ENCODE data around the gene PRKG1. TPM values are rescaled to one million over a fixed set of nuclear protein-coding genes. Genes with fewer than 3 reads are reported as not detected.
"Not testable (repeated sequence)": the region's sequence is repeated elsewhere in the genome, so short reads cannot be mapped to it uniquely, and the experiment has no call there.

PRKG1 gene
- polyA plus RNA-seq, 4 donors, result 0.45 to 7.4 (median 1.3) TPM

GRCh38 chr10:51159841-51160240, 85.6 kb downstream of the PRKG1 start:
- Histone ChIP-seq H3K27ac (ENCODE audit: low read depth in 1 of 3, low read length in 2 of 3) (no peak overlapping the region), H3K9me3 (ENCODE audit: control insufficient read depth in 2 of 2, insufficient read depth in 1 of 2, low read depth in 1 of 2, low read length in 1 of 2) (no peaks in the 10 kb centered on the region), H3K4me3 (ENCODE audit: low read depth in 1 of 3, low read length in 3 of 3) (no peak overlapping the region), H3K4me1 (ENCODE audit: control insufficient read depth in 3 of 3, insufficient read depth in 2 of 3, low read depth in 1 of 3, low read length in 2 of 3) (no peaks in the 10 kb centered on the region), H3K36me3 (ENCODE audit: control insufficient read depth in 3 of 3, insufficient read depth in 2 of 3, low read depth in 1 of 3, low read length in 3 of 3) (no peaks in the 10 kb centered on the region), H3K27me3 (ENCODE audit: control insufficient read depth in 3 of 3, insufficient read depth in 3 of 3, low read length in 3 of 3) (no peaks in the 10 kb centered on the region)
- DNase-seq (no peak), FAIRE-seq (no peak)
- WGBS, 3 donors, result 90 to 96% (median 93%) methylated on average over 1 of the region's 1 CpG

- Histone ChIP-seq H3K27me3 (ENCODE audit: control insufficient read depth in 3 of 3, insufficient read depth in 3 of 3, low read length in 3 of 3) (no peaks in the 10 kb centered on the region), H3K9me3 (ENCODE audit: control insufficient read depth in 2 of 2, insufficient read depth in 1 of 2, low read depth in 1 of 2, low read length in 1 of 2) (no peaks in the 10 kb centered on the region), H3K36me3 (ENCODE audit: control insufficient read depth in 3 of 3, insufficient read depth in 2 of 3, low read depth in 1 of 3, low read length in 3 of 3) (no peaks in the 10 kb centered on the region), H3K4me3 (ENCODE audit: low read depth in 1 of 3, low read length in 3 of 3) (no peak overlapping the region), H3K27ac (ENCODE audit: low read depth in 1 of 3, low read length in 2 of 3) (no peak overlapping the region), H3K4me1 (ENCODE audit: control insufficient read depth in 3 of 3, insufficient read depth in 2 of 3, low read depth in 1 of 3, low read length in 2 of 3) (no peaks in the 10 kb centered on the region)
- DNase-seq (no peak), FAIRE-seq (no peak)
- 55 to 76% (median 63%) methylated on average over 1 of the region's 1 CpG for WGBS, 3 donors
These were observed 87.7 kb downstream of the PRKG1 start for GRCh38 chr10:51162002-51162401.

GRCh38 chr10:51163380-51164049, 89.2 kb downstream of the PRKG1 start:
- WGBS, 3 donors, result 94 to 96% (median 96%) methylated on average over 28 to 30 of the region's 30 CpGs
- not testable (repeated sequence) for H3K27me3 ChIP-seq (ENCODE audit: control insufficient read depth in 3 of 3, insufficient read depth in 3 of 3, low read length in 3 of 3); H3K4me1 ChIP-seq (ENCODE audit: control insufficient read depth in 3 of 3, insufficient read depth in 2 of 3, low read depth in 1 of 3, low read length in 2 of 3); FAIRE-seq; H3K27ac ChIP-seq (ENCODE audit: low read depth in 1 of 3, low read length in 2 of 3); DNase-seq; H3K4me3 ChIP-seq (ENCODE audit: low read depth in 1 of 3, low read length in 3 of 3); H3K9me3 ChIP-seq (ENCODE audit: control insufficient read depth in 2 of 2, insufficient read depth in 1 of 2, low read depth in 1 of 2, low read length in 1 of 2); H3K36me3 ChIP-seq (ENCODE audit: control insufficient read depth in 3 of 3, insufficient read depth in 2 of 3, low read depth in 1 of 3, low read length in 3 of 3)

- Histone ChIP-seq H3K4me3 (ENCODE audit: low read depth in 1 of 3, low read length in 3 of 3) (no peak overlapping the region), H3K4me1 (ENCODE audit: control insufficient read depth in 3 of 3, insufficient read depth in 2 of 3, low read depth in 1 of 3, low read length in 2 of 3) (no peaks in the 10 kb centered on the region), H3K36me3 (ENCODE audit: control insufficient read depth in 3 of 3, insufficient read depth in 2 of 3, low read depth in 1 of 3, low read length in 3 of 3) (no peaks in the 10 kb centered on the region), H3K27ac (ENCODE audit: low read depth in 1 of 3, low read length in 2 of 3) (no peak overlapping the region), H3K9me3 (ENCODE audit: control insufficient read depth in 2 of 2, insufficient read depth in 1 of 2, low read depth in 1 of 2, low read length in 1 of 2) (no peaks in the 10 kb centered on the region), H3K27me3 (ENCODE audit: control insufficient read depth in 3 of 3, insufficient read depth in 3 of 3, low read length in 3 of 3) (no peaks in the 10 kb centered on the region)
- FAIRE-seq, result no peak
- 67 to 76% (median 73%) methylated on average over 2 of the region's 2 CpGs for WGBS, 3 donors
- no peak for DNase-seq
These were observed 94.0 kb downstream of the PRKG1 start for GRCh38 chr10:51168086-51168815.

- Histone ChIP-seq H3K36me3 (ENCODE audit: control insufficient read depth in 3 of 3, insufficient read depth in 2 of 3, low read depth in 1 of 3, low read length in 3 of 3) (no peaks in the 10 kb centered on the region), H3K27me3 (ENCODE audit: control insufficient read depth in 3 of 3, insufficient read depth in 3 of 3, low read length in 3 of 3) (no peaks in the 10 kb centered on the region), H3K27ac (ENCODE audit: low read depth in 1 of 3, low read length in 2 of 3) (no peak overlapping the region), H3K4me3 (ENCODE audit: low read depth in 1 of 3, low read length in 3 of 3) (no peak overlapping the region), H3K9me3 (ENCODE audit: control insufficient read depth in 2 of 2, insufficient read depth in 1 of 2, low read depth in 1 of 2, low read length in 1 of 2) (no peaks in the 10 kb centered on the region), H3K4me1 (ENCODE audit: control insufficient read depth in 3 of 3, insufficient read depth in 2 of 3, low read depth in 1 of 3, low read length in 2 of 3) (no peaks in the 10 kb centered on the region)
- DNase-seq, result no peak
- no peak for FAIRE-seq
- WGBS, 3 donors, result 70 to 88% (median 79%) methylated on average over 1 of the region's 1 CpG
These were observed 94.8 kb downstream of the PRKG1 start for GRCh38 chr10:51169111-51169510.

- WGBS, 3 donors, result 81 to 86% (median 86%) methylated on average over 2 of the region's 2 CpGs
- Histone ChIP-seq H3K36me3 (ENCODE audit: control insufficient read depth in 3 of 3, insufficient read depth in 2 of 3, low read depth in 1 of 3, low read length in 3 of 3) (no peaks in the 10 kb centered on the region), H3K4me1 (ENCODE audit: control insufficient read depth in 3 of 3, insufficient read depth in 2 of 3, low read depth in 1 of 3, low read length in 2 of 3) (no peaks in the 10 kb centered on the region), H3K9me3 (ENCODE audit: control insufficient read depth in 2 of 2, insufficient read depth in 1 of 2, low read depth in 1 of 2, low read length in 1 of 2) (no peaks in the 10 kb centered on the region), H3K4me3 (ENCODE audit: low read depth in 1 of 3, low read length in 3 of 3) (no peak overlapping the region), H3K27me3 (ENCODE audit: control insufficient read depth in 3 of 3, insufficient read depth in 3 of 3, low read length in 3 of 3) (no peaks in the 10 kb centered on the region), H3K27ac (ENCODE audit: low read depth in 1 of 3, low read length in 2 of 3) (no peak overlapping the region)
- FAIRE-seq (no peak), DNase-seq (no peak)
These were observed 96.4 kb downstream of the PRKG1 start for GRCh38 chr10:51170518-51171245.

- 90 to 92% (median 90%) methylated on average over 2 of the region's 2 CpGs for WGBS, 3 donors
- no peak for DNase-seq
- no peak overlapping the region for H3K4me3 ChIP-seq (ENCODE audit: low read depth in 1 of 3, low read length in 3 of 3)
- no peaks in the 10 kb centered on the region for H3K36me3 ChIP-seq (ENCODE audit: control insufficient read depth in 3 of 3, insufficient read depth in 2 of 3, low read depth in 1 of 3, low read length in 3 of 3)
- H3K9me3 ChIP-seq (ENCODE audit: control insufficient read depth in 2 of 2, insufficient read depth in 1 of 2, low read depth in 1 of 2, low read length in 1 of 2), result no peaks in the 10 kb centered on the region
- H3K27ac ChIP-seq (ENCODE audit: low read depth in 1 of 3, low read length in 2 of 3), result no peak overlapping the region
- no peaks in the 10 kb centered on the region for H3K4me1 ChIP-seq (ENCODE audit: control insufficient read depth in 3 of 3, insufficient read depth in 2 of 3, low read depth in 1 of 3, low read length in 2 of 3)
- no peak for FAIRE-seq
- H3K27me3 ChIP-seq (ENCODE audit: control insufficient read depth in 3 of 3, insufficient read depth in 3 of 3, low read length in 3 of 3), result no peaks in the 10 kb centered on the region
These were observed 97.7 kb downstream of the PRKG1 start for GRCh38 chr10:51171946-51172345.

- no peaks in the 10 kb centered on the region for H3K27me3 ChIP-seq (ENCODE audit: control insufficient read depth in 3 of 3, insufficient read depth in 3 of 3, low read length in 3 of 3)
- no peak for FAIRE-seq
- H3K36me3 ChIP-seq (ENCODE audit: control insufficient read depth in 3 of 3, insufficient read depth in 2 of 3, low read depth in 1 of 3, low read length in 3 of 3), result no peaks in the 10 kb centered on the region
- H3K4me1 ChIP-seq (ENCODE audit: control insufficient read depth in 3 of 3, insufficient read depth in 2 of 3, low read depth in 1 of 3, low read length in 2 of 3), result no peaks in the 10 kb centered on the region
- no peaks in the 10 kb centered on the region for H3K9me3 ChIP-seq (ENCODE audit: control insufficient read depth in 2 of 2, insufficient read depth in 1 of 2, low read depth in 1 of 2, low read length in 1 of 2)
- DNase-seq, result no peak
- no peak overlapping the region for H3K4me3 ChIP-seq (ENCODE audit: low read depth in 1 of 3, low read length in 3 of 3)
- no peak overlapping the region for H3K27ac ChIP-seq (ENCODE audit: low read depth in 1 of 3, low read length in 2 of 3)
These were observed 102.8 kb downstream of the PRKG1 start for GRCh38 chr10:51176976-51177695.
